ENCODE results near the gene ERICH4.
A peak's percentile ranks its signal among the peaks of the same experiment; 100 is the strongest.
"Not testable (repeated sequence)": the region's sequence is repeated elsewhere in the genome, so short reads cannot be mapped to it uniquely, and the experiment has no call there.

The ERICH4 gene

GRCh38 chr19:41422955-41423354 lies 20.0 kb upstream of the ERICH4 start:
- no peak overlapping the region for H3K4me3 Mint-ChIP-seq
- peaks cover 11 to 19% of the 10 kb centered on the region in 2 donors for H3K4me1 Mint-ChIP-seq

GRCh38 chr19:41424335-41425173 lies 18.4 kb upstream of the ERICH4 start:
- ATAC-seq (replicated peaks) (no peak), DNase-seq (no peak)
- H3K4me1 Mint-ChIP-seq: peaks cover 12 to 26% of the 10 kb centered on the region in 2 donors
- peaks cover 48 to 51% of the 10 kb centered on the region in 2 donors for H3K36me3 Mint-ChIP-seq
- no peak overlapping the region for H3K27ac Mint-ChIP-seq
- H3K4me3 Mint-ChIP-seq: no peak overlapping the region
- no peaks in the 10 kb centered on the region for H3K27me3 Mint-ChIP-seq
- no peaks in the 10 kb centered on the region for H3K9me3 Mint-ChIP-seq

More at GRCh38 chr19:41422955-41423354, 20.0 kb upstream of the ERICH4 start:
- Mint-ChIP-seq H3K27me3 (no peaks in the 10 kb centered on the region), H3K27ac (no peak overlapping the region), H3K36me3 (peaks cover 47 to 50% of the 10 kb centered on the region in 2 donors), H3K9me3 (no peaks in the 10 kb centered on the region)
- ATAC-seq (replicated peaks) (no peak), DNase-seq (no peak)

GRCh38 chr19:41425174-41426115 lies 17.5 kb upstream of the ERICH4 start:
- ATAC-seq (replicated peaks) (no peak), DNase-seq (no peak)
- Mint-ChIP-seq H3K27me3 (no peaks in the 10 kb centered on the region), H3K4me1 (peaks cover 12 to 26% of the 10 kb centered on the region in 2 donors), H3K36me3 (peaks cover 40 to 46% of the 10 kb centered on the region in 2 donors), H3K9me3 (no peaks in the 10 kb centered on the region), H3K4me3 (no peak overlapping the region), H3K27ac (no peak overlapping the region)

- ATAC-seq (replicated peaks) (no peak), DNase-seq (no peak)
- H3K4me3 Mint-ChIP-seq: no peak overlapping the region
- H3K4me1 Mint-ChIP-seq: peaks cover 12 to 26% of the 10 kb centered on the region in 2 donors
- no peaks in the 10 kb centered on the region for H3K9me3 Mint-ChIP-seq
- no peak overlapping the region for H3K27ac Mint-ChIP-seq
- H3K36me3 Mint-ChIP-seq: peaks cover 36 to 44% of the 10 kb centered on the region in 2 donors
- H3K27me3 Mint-ChIP-seq: no peaks in the 10 kb centered on the region
These were observed 16.7 kb upstream of the ERICH4 start for GRCh38 chr19:41426116-41426841.

GRCh38 chr19:41426952-41427646 lies 15.9 kb upstream of the ERICH4 start, which contains the start of gene B3GNT8:
Gene B3GNT8, minus strand, starts transcription at chr19:41427374. Its CDS starts 596 bp downstream, at chr19:41426778.
- peaks cover 34 to 44% of the 10 kb centered on the region in 2 donors for H3K36me3 Mint-ChIP-seq
- DNase-seq (peak; percentile 13), ATAC-seq (replicated peaks) (peak; percentile 64 to 66)
- H3K4me1 Mint-ChIP-seq: peaks cover 9 to 26% of the 10 kb centered on the region in 2 donors
- H3K27ac Mint-ChIP-seq: peak within 1 kb of the TSS; percentile 7
- no peaks in the 10 kb centered on the region for H3K9me3 Mint-ChIP-seq
- no peaks in the 10 kb centered on the region for H3K27me3 Mint-ChIP-seq
- H3K4me3 Mint-ChIP-seq: peak within 1 kb of the TSS; percentile 51 to 71

GRCh38 chr19:41427647-41428480 lies 15.1 kb upstream of the ERICH4 start:
- Mint-ChIP-seq H3K27ac (peak overlapping the region; percentile 7), H3K4me3 (peak overlapping the region; percentile 51 to 71), H3K9me3 (no peaks in the 10 kb centered on the region), H3K27me3 (no peaks in the 10 kb centered on the region), H3K4me1 (peaks cover 9 to 26% of the 10 kb centered on the region in 2 donors), H3K36me3 (peaks cover 30 to 42% of the 10 kb centered on the region in 2 donors)
- no peak for DNase-seq
- peak; percentile 35 to 44 for ATAC-seq (replicated peaks)

- DNase-seq (no peak), ATAC-seq (replicated peaks) (no peak)
- H3K4me1 Mint-ChIP-seq: peaks cover 9 to 26% of the 10 kb centered on the region in 2 donors
- H3K9me3 Mint-ChIP-seq: no peaks in the 10 kb centered on the region
- no peak overlapping the region for H3K27ac Mint-ChIP-seq
- H3K4me3 Mint-ChIP-seq: no peak overlapping the region
- peaks cover 28 to 42% of the 10 kb centered on the region in 2 donors for H3K36me3 Mint-ChIP-seq
- H3K27me3 Mint-ChIP-seq: no peaks in the 10 kb centered on the region
These were observed 14.5 kb upstream of the ERICH4 start for GRCh38 chr19:41428481-41428859.

GRCh38 chr19:41430922-41431321 lies 12.0 kb upstream of the ERICH4 start:
- peaks cover 23 to 39% of the 10 kb centered on the region in 2 donors for H3K36me3 Mint-ChIP-seq
- no peak overlapping the region for H3K27ac Mint-ChIP-seq
- DNase-seq: no peak
- no peak overlapping the region for H3K4me3 Mint-ChIP-seq
- H3K4me1 Mint-ChIP-seq: peaks cover 9 to 26% of the 10 kb centered on the region in 2 donors
- no peaks in the 10 kb centered on the region for H3K9me3 Mint-ChIP-seq
- no peaks in the 10 kb centered on the region for H3K27me3 Mint-ChIP-seq
- no peak for ATAC-seq (replicated peaks)

GRCh38 chr19:41431426-41432386 lies 11.2 kb upstream of the ERICH4 start:
- DNase-seq (no peak), ATAC-seq (replicated peaks) (no peak)
- Mint-ChIP-seq H3K9me3 (no peaks in the 10 kb centered on the region), H3K4me1 (peaks cover 13 to 20% of the 10 kb centered on the region in 2 donors), H3K27me3 (no peaks in the 10 kb centered on the region), H3K4me3 (no peak overlapping the region), H3K36me3 (peaks cover 21 to 43% of the 10 kb centered on the region in 2 donors), H3K27ac (no peak overlapping the region)

- no peak for ATAC-seq (replicated peaks)
- Mint-ChIP-seq H3K27ac (no peak overlapping the region), H3K4me1 (peaks cover 7 to 12% of the 10 kb centered on the region in 2 donors), H3K27me3 (no peaks in the 10 kb centered on the region), H3K9me3 (no peaks in the 10 kb centered on the region), H3K36me3 (peaks cover 25 to 45% of the 10 kb centered on the region in 2 donors), H3K4me3 (no peak overlapping the region)
- DNase-seq: no peak
These were observed 9.8 kb upstream of the ERICH4 start for GRCh38 chr19:41433171-41433570.

- DNase-seq (no peak), ATAC-seq (replicated peaks) (no peak)
- Mint-ChIP-seq H3K4me3 (no peak overlapping the region), H3K4me1 (peaks cover 7 to 11% of the 10 kb centered on the region in 2 donors), H3K27ac (no peak overlapping the region), H3K36me3 (peaks cover 22 to 35% of the 10 kb centered on the region in 2 donors), H3K9me3 (no peaks in the 10 kb centered on the region), H3K27me3 (no peaks in the 10 kb centered on the region)
These were observed 8.5 kb upstream of the ERICH4 start for GRCh38 chr19:41434450-41434849.

GRCh38 chr19:41435376-41435775 lies 7.6 kb upstream of the ERICH4 start:
- not testable (repeated sequence) for H3K27me3 Mint-ChIP-seq; H3K27ac Mint-ChIP-seq; DNase-seq; ATAC-seq (replicated peaks); H3K4me3 Mint-ChIP-seq; H3K9me3 Mint-ChIP-seq
- Mint-ChIP-seq H3K4me1 (peaks cover 7 to 14% of the 10 kb centered on the region in 2 donors), H3K36me3 (peaks cover 22 to 35% of the 10 kb centered on the region in 2 donors)
